OCI-LY7 (cell line): ENCODE results near the gene EXOSC10. TPM values are rescaled to one million over a fixed set of nuclear protein-coding genes. Genes with fewer than 3 reads are reported as not detected.

Source experiments
- BruUV-seq: library from RNA; stranded (reverse); fragments of 400-500 nt; replicated peaks from 2 replicates; lab custom pipeline; 2021; lab: Mats Ljungman, UMichigan
- CTCF ChIA-PET: fragments of 300-600 bp; sonication (Branson Sonifier 250); formaldehyde crosslinking; loops from one replicate; lab custom pipeline; 2022; ENCODE audit warnings: antibody characterized with exemption; ENCODE audit not compliant: unreplicated experiment; lab: Charles Lee
- POLR2A ChIA-PET: fragments of 300-600 bp; sonication (Branson Sonifier 250); formaldehyde crosslinking; loops from one replicate; lab custom pipeline; 2022; ENCODE audit warnings: antibody characterized with exemption; lab: Charles Lee
- DNase-seq: peaks from one replicate; pipeline ENCODE4 v3.0.0-alpha.2; 2015; ENCODE audit warnings: low spot score
- H2AFZ ChIP-seq: fragments of 200-600 bp; sonication (generic), shearing (Covaris generic); 2 replicates; pipeline ENCODE4 v1.6.1; 2014; ENCODE audit warnings: mild to moderate bottlenecking, antibody characterized with exemption, low read length, moderate library complexity
- H3K27ac ChIP-seq: fragments of 200-600 bp; sonication (generic); 2 replicates; pipeline ENCODE4 v1.5.1; 2014; ENCODE audit warnings: mixed run types, low read depth, mild to moderate bottlenecking, moderate library complexity, low read length, inconsistent platforms; ENCODE audit not compliant: poor library complexity, severe bottlenecking
- H3K36me3 ChIP-seq: fragments of 200-600 bp; sonication (generic); 2 replicates; pipeline ENCODE4 v1.6.1; 2014; ENCODE audit warnings: mild to moderate bottlenecking, antibody characterized with exemption, low read length, moderate library complexity, mixed read lengths; ENCODE audit not compliant: insufficient read depth
- H3K4me1 ChIP-seq: fragments of 200-600 bp; sonication (generic); 2 replicates; pipeline ENCODE4 v1.5.1; 2014; ENCODE audit warnings: mild to moderate bottlenecking, low read length; ENCODE audit not compliant: insufficient read depth, poor library complexity, severe bottlenecking
- H3K4me2 ChIP-seq: fragments of 200-600 bp; sonication (generic); 2 replicates; pipeline ENCODE4 v1.6.1; 2014; ENCODE audit warnings: mild to moderate bottlenecking, low read length
- H3K4me3 ChIP-seq: fragments of 200-600 bp; sonication (generic); 2 replicates; pipeline ENCODE4 v1.5.1; 2014; ENCODE audit warnings: mild to moderate bottlenecking, low read depth, low read length; ENCODE audit not compliant: poor library complexity, severe bottlenecking
- H3K79me2 ChIP-seq: fragments of 200-600 bp; sonication (generic); 2 replicates; pipeline ENCODE4 v1.6.1; 2016; ENCODE audit warnings: low read depth, mild to moderate bottlenecking, low read length, moderate library complexity, mixed read lengths; ENCODE audit not compliant: insufficient read depth
- H3K9me2 ChIP-seq: fragments of 200-600 bp; sonication (generic); 2 replicates; pipeline ENCODE4 v1.6.1; 2016; ENCODE audit warnings: mild to moderate bottlenecking, low read length, mixed read lengths; ENCODE audit not compliant: insufficient read depth
- H3K9me3 ChIP-seq: fragments of 200-600 bp; sonication (generic); 2 replicates; pipeline ENCODE4 v1.6.1; 2014; ENCODE audit warnings: mild to moderate bottlenecking, mixed run types, low read length, mixed read lengths
- H4K20me1 ChIP-seq: fragments of 200-600 bp; sonication (generic); 2 replicates; pipeline ENCODE4 v1.6.1; 2014; ENCODE audit warnings: mild to moderate bottlenecking, antibody characterized with exemption, low read length, moderate library complexity, mixed read lengths; ENCODE audit not compliant: insufficient read depth
- CTCF ChIP-seq: fragments of 200-600 bp; sonication (generic); conservative IDR thresholded peaks from 2 replicates; pipeline ENCODE4 v1.5.1; 2014; ENCODE audit warnings: mild to moderate bottlenecking, antibody characterized with exemption, low read length, moderate library complexity, mixed read lengths
- EZH2phosphoT487 ChIP-seq: fragments of 200-600 bp; sonication (generic); IDR thresholded peaks from 2 replicates; pipeline ENCODE4 v1.6.1; 2018; ENCODE audit warnings: low read depth, borderline replicate concordance, mild to moderate bottlenecking, mixed run types, antibody characterized with exemption, low read length, moderate library complexity, mixed read lengths
- intact Hi-C: fragments of 100-400 bp; cut with micrococcal nuclease; formaldehyde crosslinking; loops from one replicate; pipeline ENCODE4 v1.10.0; 2022; ENCODE audit not compliant: unreplicated experiment
- total RNA-seq, 2 experiments: library from RNA; depleted of rRNA in 1 of 2; stranded (reverse); fragments of >200 nt in 1 of 2; shearing (Covaris generic) in 1 of 2; gene quantifications; 2 replicates each; pipeline ENCODE4 v1.2.3, GENCODE V29; 2014 to 2022

EXOSC10 gene
- total RNA-seq, 2 experiments from 2014 or later = 75.1 to 91.9 TPM

GRCh38 chr1:11027316-11027715 is 72.4 kb downstream of the EXOSC10 start:
- Histone ChIP-seq H3K4me3 (no peak overlapping the region), H3K9me2 (no peaks in the 10 kb centered on the region), H3K27ac (no peak overlapping the region), H4K20me1 (peaks cover 9% of the 10 kb centered on the region; the same call in 1 of the 2 replicates), H3K4me1 (no peaks in the 10 kb centered on the region), H3K9me3 (no peaks in the 10 kb centered on the region), H3K79me2 (no peaks in the 10 kb centered on the region; the same call in 1 of the 2 replicates), H3K36me3 (peaks cover 74% of the 10 kb centered on the region), H2AFZ (no peak overlapping the region), H3K4me2 (no peak overlapping the region)
- DNase-seq = no peak
- no TSS peak for BruUV-seq
- intact Hi-C loops = no loop called here
- TF ChIP-seq EZH2phosphoT487 = no peak
- TF ChIP-seq CTCF = no peak
- POLR2A ChIA-PET = no interaction called here
- CTCF ChIA-PET = no interaction called here

- TF ChIP-seq EZH2phosphoT487 (no peak), CTCF (no peak)
- Histone ChIP-seq H3K27ac (no peak overlapping the region), H3K4me2 (no peak overlapping the region), H3K4me1 (no peaks in the 10 kb centered on the region), H2AFZ (no peak overlapping the region), H3K4me3 (no peak overlapping the region), H3K9me2 (no peaks in the 10 kb centered on the region), H3K79me2 (no peaks in the 10 kb centered on the region; the same call in 1 of the 2 replicates), H3K36me3 (peaks cover 79% of the 10 kb centered on the region), H3K9me3 (no peaks in the 10 kb centered on the region), H4K20me1 (peaks cover 9% of the 10 kb centered on the region; the same call in 1 of the 2 replicates)
- BruUV-seq = no TSS peak
- intact Hi-C loops = no loop called here
- POLR2A ChIA-PET = no interaction called here
- DNase-seq = no peak
- CTCF ChIA-PET = no interaction called here
Measured at GRCh38 chr1:11026903-11027302, 72.8 kb downstream of the EXOSC10 start.

GRCh38 chr1:11026052-11026451 is 73.6 kb downstream of the EXOSC10 start:
- no peaks in the 10 kb centered on the region; the same call in 1 of the 2 replicates for H3K79me2 ChIP-seq
- no peaks in the 10 kb centered on the region for H3K4me1 ChIP-seq
- no peak for TF ChIP-seq CTCF
- TF ChIP-seq EZH2phosphoT487 = no peak
- no peak overlapping the region for H2AFZ ChIP-seq
- intact Hi-C loops = no loop called here
- H3K4me3 ChIP-seq = no peak overlapping the region
- no peaks in the 10 kb centered on the region for H3K9me2 ChIP-seq
- CTCF ChIA-PET = no interaction called here
- POLR2A ChIA-PET = interaction anchor here (1.1 kb wide), 1 partner anchor 14 kb away, joined by 3 read pairs; the partner anchor contains the start of gene TARDBP
- no TSS peak for BruUV-seq
- DNase-seq = no peak
- peaks cover 9% of the 10 kb centered on the region; the same call in 1 of the 2 replicates for H4K20me1 ChIP-seq
- no peaks in the 10 kb centered on the region for H3K9me3 ChIP-seq
- peaks cover 87% of the 10 kb centered on the region for H3K36me3 ChIP-seq
- H3K27ac ChIP-seq = no peak overlapping the region
- H3K4me2 ChIP-seq = no peak overlapping the region
